22Rv1 (cell line): ENCODE measurements around the gene MOB3B.

Experiments used
- ZFX ChIP-seq: fragments of 450-650 bp; IDR thresholded peaks from 2 replicates; pipeline ENCODE4 v1.6.1; 2017; ENCODE audit warnings: antibody characterized with exemption, borderline replicate concordance
- TF ChIP-seq, protein P1 (sequence below): fragments of 450-650 bp; IDR thresholded peaks from 2 replicates; pipeline ENCODE4 v1.5.1; 2017; ENCODE audit warnings: mild to moderate bottlenecking

DNA sequence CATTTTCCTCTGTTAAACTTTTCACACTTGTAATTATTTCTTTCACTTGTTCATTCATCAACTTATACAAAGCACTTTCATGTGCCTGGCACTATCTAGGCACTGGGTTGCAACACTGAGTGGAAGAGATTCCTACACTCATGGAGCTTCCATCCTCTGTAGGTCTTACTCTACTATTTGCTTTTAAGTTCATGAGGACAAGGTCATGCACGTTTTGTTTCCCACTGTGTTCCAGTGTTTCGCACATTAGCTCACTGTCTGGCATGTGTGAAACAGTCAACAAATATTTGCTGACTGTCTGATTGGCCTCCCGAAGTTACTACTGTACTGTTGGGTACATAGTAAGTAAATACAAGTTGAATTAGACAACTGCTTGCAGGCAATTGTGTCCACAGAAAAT, 93.4 kb downstream of the MOB3B start:
- TF ChIP-seq, protein P1, sequence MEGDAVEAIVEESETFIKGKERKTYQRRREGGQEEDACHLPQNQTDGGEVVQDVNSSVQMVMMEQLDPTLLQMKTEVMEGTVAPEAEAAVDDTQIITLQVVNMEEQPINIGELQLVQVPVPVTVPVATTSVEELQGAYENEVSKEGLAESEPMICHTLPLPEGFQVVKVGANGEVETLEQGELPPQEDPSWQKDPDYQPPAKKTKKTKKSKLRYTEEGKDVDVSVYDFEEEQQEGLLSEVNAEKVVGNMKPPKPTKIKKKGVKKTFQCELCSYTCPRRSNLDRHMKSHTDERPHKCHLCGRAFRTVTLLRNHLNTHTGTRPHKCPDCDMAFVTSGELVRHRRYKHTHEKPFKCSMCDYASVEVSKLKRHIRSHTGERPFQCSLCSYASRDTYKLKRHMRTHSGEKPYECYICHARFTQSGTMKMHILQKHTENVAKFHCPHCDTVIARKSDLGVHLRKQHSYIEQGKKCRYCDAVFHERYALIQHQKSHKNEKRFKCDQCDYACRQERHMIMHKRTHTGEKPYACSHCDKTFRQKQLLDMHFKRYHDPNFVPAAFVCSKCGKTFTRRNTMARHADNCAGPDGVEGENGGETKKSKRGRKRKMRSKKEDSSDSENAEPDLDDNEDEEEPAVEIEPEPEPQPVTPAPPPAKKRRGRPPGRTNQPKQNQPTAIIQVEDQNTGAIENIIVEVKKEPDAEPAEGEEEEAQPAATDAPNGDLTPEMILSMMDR, result no peak
- no peak for TF ChIP-seq ZFX
